GM23338 (cell line): Measurements from ENCODE around the gene ADAMTS14.

ENCODE experiments used
- CTCF ChIP-seq, 2 experiments: fragments of 200-600 bp in 1 of 2; sonication (generic) in 1 of 2; conservative IDR thresholded peaks; 2 replicates each; pipeline versions ENCODE4 v1.5.1 to v1.6.1; 2016 to 2017; ENCODE audit warnings: antibody characterized with exemption in 2 of 2, low read depth in 2 of 2, mild to moderate bottlenecking in 2 of 2, moderate library complexity in 1 of 2
- EZH2 ChIP-seq: fragments of 200-600 bp; sonication (generic); IDR thresholded peaks from one replicate; pipeline ENCODE4 v1.8.0; 2017; ENCODE audit warnings: antibody characterized with exemption, mild to moderate bottlenecking, low read depth; ENCODE audit not compliant: unreplicated experiment
- EZH2phosphoT487 ChIP-seq: fragments of 200-600 bp; sonication (generic); IDR thresholded peaks from one replicate; pipeline ENCODE4 v1.8.1; 2018; ENCODE audit warnings: antibody characterized with exemption; ENCODE audit not compliant: unreplicated experiment
- TF ChIP-seq, protein P1 (sequence below): IDR thresholded peaks from 2 replicates; pipeline ENCODE4 v1.6.1; 2016; ENCODE audit warnings: antibody characterized with exemption

DNA sequence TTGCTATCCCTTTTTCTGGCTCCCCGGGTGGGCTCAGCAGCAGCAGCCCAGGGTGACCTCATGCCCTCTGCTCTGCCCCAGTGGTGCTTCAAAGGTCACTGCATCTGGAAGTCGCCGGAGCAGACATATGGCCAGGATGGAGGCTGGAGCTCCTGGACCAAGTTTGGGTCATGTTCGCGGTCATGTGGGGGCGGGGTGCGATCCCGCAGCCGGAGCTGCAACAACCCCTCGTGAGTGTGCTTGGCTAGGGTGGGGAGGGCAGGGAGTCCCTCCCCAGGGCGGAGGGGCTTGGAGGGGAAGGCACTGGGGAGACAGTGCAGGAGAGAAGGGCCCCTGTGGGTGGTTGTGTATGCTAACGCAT lies 66.4 kb downstream of the ADAMTS14 start:
- TF ChIP-seq, protein P1, sequence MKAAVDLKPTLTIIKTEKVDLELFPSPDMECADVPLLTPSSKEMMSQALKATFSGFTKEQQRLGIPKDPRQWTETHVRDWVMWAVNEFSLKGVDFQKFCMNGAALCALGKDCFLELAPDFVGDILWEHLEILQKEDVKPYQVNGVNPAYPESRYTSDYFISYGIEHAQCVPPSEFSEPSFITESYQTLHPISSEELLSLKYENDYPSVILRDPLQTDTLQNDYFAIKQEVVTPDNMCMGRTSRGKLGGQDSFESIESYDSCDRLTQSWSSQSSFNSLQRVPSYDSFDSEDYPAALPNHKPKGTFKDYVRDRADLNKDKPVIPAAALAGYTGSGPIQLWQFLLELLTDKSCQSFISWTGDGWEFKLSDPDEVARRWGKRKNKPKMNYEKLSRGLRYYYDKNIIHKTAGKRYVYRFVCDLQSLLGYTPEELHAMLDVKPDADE: no peak
- TF ChIP-seq CTCF (conservative IDR thresholded peaks at IDR 0.05; ENCODE audit: low read depth in 2 of 2) (no peak), EZH2phosphoT487 (no peak), EZH2 (no peak)
